ENCODE results near the gene SRCIN1.
"Not testable (repeated sequence)": the region's sequence is repeated elsewhere in the genome, so short reads cannot be mapped to it uniquely, and the experiment has no call there.

SRCIN1 gene

GRCh38 chr17:38482039-38482699, 123.6 kb downstream of the SRCIN1 start:
- not testable (repeated sequence) for DNase-seq (ENCODE audit: low read depth)

Data from HS-27A (cell line).